Measurements from ENCODE around the gene UBA7.
"Not testable (repeated sequence)": the region's sequence is repeated elsewhere in the genome, so short reads cannot be mapped to it uniquely, and the experiment has no call there.

The UBA7 gene

GRCh38 chr3:49785565-49786356 is 28.0 kb downstream of the UBA7 start:
- DNase-seq = no peak

- DNase-seq = not testable (repeated sequence)
These were observed 31.5 kb downstream of the UBA7 start for GRCh38 chr3:49782277-49782676.

- no peak for DNase-seq
These were observed 32.1 kb downstream of the UBA7 start for GRCh38 chr3:49781415-49782199.

- not testable (repeated sequence) for DNase-seq
These were observed 32.8 kb downstream of the UBA7 start for GRCh38 chr3:49780975-49781365.

- no peak for DNase-seq
These were observed 33.4 kb downstream of the UBA7 start for GRCh38 chr3:49780080-49780974.

GRCh38 chr3:49779358-49780079 is 34.2 kb downstream of the UBA7 start:
- DNase-seq = no peak

- not testable (repeated sequence) for DNase-seq
These were observed 37.7 kb downstream of the UBA7 start for GRCh38 chr3:49776101-49776500.

GRCh38 chr3:49775538-49775937 is 38.2 kb downstream of the UBA7 start:
- no peak for DNase-seq

- DNase-seq = no peak
These were observed 41.0 kb downstream of the UBA7 start for GRCh38 chr3:49772703-49773102.

- DNase-seq = no peak
These were observed 42.3 kb downstream of the UBA7 start for GRCh38 chr3:49771340-49771938.

GRCh38 chr3:49769926-49770325 is 43.8 kb downstream of the UBA7 start:
- no peak for DNase-seq

GRCh38 chr3:49769286-49769915 is 44.4 kb downstream of the UBA7 start:
- DNase-seq = no peak

- no peak for DNase-seq
These were observed 49.8 kb downstream of the UBA7 start for GRCh38 chr3:49763981-49764380.

- DNase-seq = no peak
These were observed 52.1 kb downstream of the UBA7 start for GRCh38 chr3:49761661-49762060.

GRCh38 chr3:49759226-49759625 is 54.5 kb downstream of the UBA7 start:
- no peak for DNase-seq

- no peak for DNase-seq
These were observed 56.6 kb downstream of the UBA7 start for GRCh38 chr3:49757197-49757596.

- DNase-seq = no peak
These were observed 57.7 kb downstream of the UBA7 start for GRCh38 chr3:49756036-49756435.
